B cell (primary cell): ENCODE results near the gene ZFX. TPM values are rescaled to one million over a fixed set of nuclear protein-coding genes. Genes with fewer than 3 reads are reported as not detected.
"Not testable (repeated sequence)": the region's sequence is repeated elsewhere in the genome, so short reads cannot be mapped to it uniquely, and the experiment has no call there.

ENCODE experiments used
- ATAC-seq: fragments of 200-7000 bp; cut with Tn5 transposase; one replicate; pipeline ENCODE4 v1.10.0; 2021; ENCODE audit warnings: low read depth, mild to moderate bottlenecking, moderate number of reproducible peaks, moderate library complexity
- CTCF ChIA-PET: fragments of 350-600 bp; sonication (Branson Sonifier 250); formaldehyde crosslinking; loops from one replicate; lab custom pipeline; 2021; ENCODE audit warnings: antibody characterized with exemption, inconsistent platforms; lab: Charles Lee
- POLR2A ChIA-PET: fragments of 350-600 bp; sonication (Branson Sonifier 250); formaldehyde crosslinking; loops from one replicate; lab custom pipeline; 2021; ENCODE audit warnings: antibody characterized with exemption; lab: Charles Lee
- DNase-seq: peaks from one replicate; pipeline ENCODE4 v3.0.0; 2013
- H2AFZ ChIP-seq: 2 replicates; pipeline ENCODE4 v1.6.1; 2012; ENCODE audit warnings: mild to moderate bottlenecking, low read depth, low read length; ENCODE audit not compliant: insufficient read depth, poor library complexity, severe bottlenecking
- H3K27ac ChIP-seq, 2 donors: 1 replicate in 1 of 2; 2 replicates in 1 of 2; pipeline ENCODE4 v1.5.1; 2012 to 2013; ENCODE audit warnings: low read length in 2 of 2, mild to moderate bottlenecking in 2 of 2, moderate library complexity in 1 of 2
- H3K27me3 ChIP-seq, 4 experiments: fragments of 200-600 bp in 1 of 4; sonication (generic) in 1 of 4; replicated peaks in 1 of 4; 1 replicate in 2 of 4; 2 replicates in 2 of 4; pipeline versions ENCODE4 v1.6.1 to v1.7.0; 2013 to 2016; ENCODE audit warnings: low read length in 3 of 4, mild to moderate bottlenecking in 2 of 4, mixed read lengths in 1 of 4, moderate library complexity in 1 of 4; ENCODE audit not compliant: insufficient read depth in 4 of 4, control insufficient read depth in 3 of 4; ENCODE audit errors: control extremely low read depth in 1 of 4
- H3K36me3 ChIP-seq, 2 experiments: replicated peaks in 1 of 2; 1 replicate in 1 of 2; 2 replicates in 1 of 2; pipeline versions ENCODE4 v1.6.1 to v1.7.1; 2013; ENCODE audit warnings: low read length in 1 of 2; ENCODE audit not compliant: insufficient read depth in 2 of 2, control insufficient read depth in 1 of 2; ENCODE audit errors: control extremely low read depth in 1 of 2, extremely low read depth in 1 of 2
- H3K4me1 ChIP-seq, 2 donors: fragments of 200-600 bp in 1 of 2; sonication (generic) in 1 of 2; 1 replicate in 1 of 2; 2 replicates in 1 of 2; pipeline versions ENCODE4 v1.5.1 to v1.6.1; 2013 to 2017; ENCODE audit warnings: low read length in 2 of 2; ENCODE audit not compliant: control insufficient read depth in 2 of 2, insufficient read depth in 2 of 2
- H3K4me2 ChIP-seq: replicated peaks from 2 replicates; pipeline ENCODE3; 2012; ENCODE audit warnings: mild to moderate bottlenecking, low read depth, low read length; ENCODE audit not compliant: poor library complexity, severe bottlenecking
- H3K4me3 ChIP-seq, 5 experiments: fragments of 200-600 bp in 1 of 5; sonication (generic) in 1 of 5; 1 replicate in 3 of 5; 2 replicates in 2 of 5; pipeline versions ENCODE4 v1.5.1 to v1.7.0; 2011 to 2016; ENCODE audit warnings: low read length in 4 of 5, mild to moderate bottlenecking in 4 of 5, low read depth in 2 of 5, control low read depth in 1 of 5, moderate library complexity in 1 of 5; ENCODE audit not compliant: insufficient read depth in 1 of 5; ENCODE audit errors: control extremely low read depth in 1 of 5, extremely low read depth in 1 of 5
- H3K79me2 ChIP-seq: fragments of 200-600 bp; sonication (generic); one replicate; pipeline ENCODE4 v1.6.0; 2016; ENCODE audit warnings: low read length; ENCODE audit not compliant: control insufficient read depth, insufficient read depth
- H3K9ac ChIP-seq: fragments of 200-600 bp; sonication (generic); 2 replicates; pipeline ENCODE4 v1.6.1; 2017; ENCODE audit warnings: mild to moderate bottlenecking, low read length, moderate library complexity
- H3K9me3 ChIP-seq, 3 donors: one replicate each; pipeline versions ENCODE4 v1.6.1 to v1.7.1; 2013; ENCODE audit warnings: low read length in 2 of 3; ENCODE audit not compliant: control insufficient read depth in 2 of 3, insufficient read depth in 1 of 3; ENCODE audit errors: control extremely low read depth in 1 of 3
- H4K20me1 ChIP-seq: 2 replicates; pipeline ENCODE4 v1.6.0; 2012; ENCODE audit warnings: mild to moderate bottlenecking, low read length; ENCODE audit not compliant: insufficient read depth, control insufficient read depth, poor library complexity, severe bottlenecking
- H3K27ac Mint-ChIP-seq: one replicate; pipeline ENCODE4 v1.8.0; 2021; ENCODE audit warnings: mixed read lengths
- H3K27me3 Mint-ChIP-seq: one replicate; pipeline ENCODE4 v1.8.0; 2021; ENCODE audit warnings: mixed read lengths
- H3K4me1 Mint-ChIP-seq: one replicate; pipeline ENCODE4 v1.8.0; 2021; ENCODE audit warnings: mixed read lengths
- H3K4me3 Mint-ChIP-seq: one replicate; pipeline ENCODE4 v1.8.0; 2021; ENCODE audit warnings: mixed read lengths
- H3K9me3 Mint-ChIP-seq: one replicate; pipeline ENCODE4 v1.8.0; 2022; ENCODE audit warnings: mixed read lengths; ENCODE audit not compliant: insufficient read depth
- EZH2 ChIP-seq: IDR thresholded peaks from 2 replicates; pipeline ENCODE4 v1.6.1; 2012; ENCODE audit warnings: borderline replicate concordance, low read depth, mild to moderate bottlenecking, moderate library complexity, low read length; ENCODE audit not compliant: insufficient read depth, poor library complexity, severe bottlenecking
- WGBS: methylation state at CpG from one replicate; pipeline ENCODE4 v1.1.5; 2013; ENCODE audit warnings: missing lambda C conversion rate; ENCODE audit not compliant: insufficient coverage; 5-methylcytosine and 5-hydroxymethylcytosine counted together
- intact Hi-C: fragments of 100-400 bp; cut with micrococcal nuclease; formaldehyde crosslinking; loops from one replicate; pipeline ENCODE4 v1.10.0; 2022
- polyA plus RNA-seq: library from polyadenylated mRNA; depleted of rRNA; stranded (reverse); fragments of >200 nt; gene quantifications from 2 replicates; pipeline ENCODE4 v1.2.3, GENCODE V29; 2012
- total RNA-seq, 2 donors: library from RNA; stranded (reverse); fragments of 120-200 nt in 1 of 2; gene quantifications; 1 replicate in 1 of 2; 2 replicates in 1 of 2; pipeline versions ENCODE4 v1.2.3 to v1.2.4, GENCODE V29; 2013 to 2022
- TF ChIP-seq, protein P1 (sequence below): fragments of 200-600 bp; IDR thresholded peaks from one replicate; pipeline ENCODE4 v1.8.0; 2022; ENCODE audit warnings: antibody characterized with exemption, mild to moderate bottlenecking

ZFX gene
- total and polyA plus RNA-seq, 2 donors (not counting 1 experiment from before 2014, with no cell fraction given): 31.3 to 81.8 TPM

DNA sequence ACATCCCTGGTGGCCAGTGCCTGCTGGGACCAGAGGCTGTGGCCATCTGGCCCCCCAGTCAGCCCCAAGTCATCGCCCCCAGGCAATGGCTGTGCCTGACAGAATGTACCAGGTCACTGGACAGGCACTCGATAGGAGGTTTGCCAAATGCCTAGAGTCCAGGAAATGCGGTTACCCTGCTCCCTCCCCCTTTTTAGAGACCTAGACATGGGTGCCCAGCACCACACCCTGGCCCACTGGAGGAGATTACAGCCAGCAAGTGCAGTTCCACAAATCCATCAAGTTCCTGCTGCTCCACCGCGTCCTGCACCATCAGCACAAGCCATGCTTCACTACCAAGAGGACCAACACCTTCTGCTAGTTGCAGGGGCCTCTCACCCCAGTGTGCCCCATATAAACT is 16.2 kb upstream of the ZFX start:
- ATAC-seq (no peak), DNase-seq (no peak)
- Mint-ChIP-seq H3K4me1 (no peaks in the 10 kb centered on the region), H3K9me3 (no peaks in the 10 kb centered on the region), H3K27ac (no peak overlapping the region), H3K4me3 (no peak overlapping the region), H3K27me3 (no peaks in the 10 kb centered on the region)
- intact Hi-C loops: no loop called here
- H2AFZ ChIP-seq: no peak overlapping the region
- H3K36me3 ChIP-seq: no peaks in the 10 kb centered on the region
- H3K27ac ChIP-seq: no peak overlapping the region
- WGBS: 92% methylated on average over 2 of the region's 5 CpGs
- no peaks in the 10 kb centered on the region for H3K4me1 ChIP-seq
- H3K4me3 ChIP-seq: no peak overlapping the region
- no peak overlapping the region for H3K4me2 ChIP-seq
- TF ChIP-seq, protein P1, sequence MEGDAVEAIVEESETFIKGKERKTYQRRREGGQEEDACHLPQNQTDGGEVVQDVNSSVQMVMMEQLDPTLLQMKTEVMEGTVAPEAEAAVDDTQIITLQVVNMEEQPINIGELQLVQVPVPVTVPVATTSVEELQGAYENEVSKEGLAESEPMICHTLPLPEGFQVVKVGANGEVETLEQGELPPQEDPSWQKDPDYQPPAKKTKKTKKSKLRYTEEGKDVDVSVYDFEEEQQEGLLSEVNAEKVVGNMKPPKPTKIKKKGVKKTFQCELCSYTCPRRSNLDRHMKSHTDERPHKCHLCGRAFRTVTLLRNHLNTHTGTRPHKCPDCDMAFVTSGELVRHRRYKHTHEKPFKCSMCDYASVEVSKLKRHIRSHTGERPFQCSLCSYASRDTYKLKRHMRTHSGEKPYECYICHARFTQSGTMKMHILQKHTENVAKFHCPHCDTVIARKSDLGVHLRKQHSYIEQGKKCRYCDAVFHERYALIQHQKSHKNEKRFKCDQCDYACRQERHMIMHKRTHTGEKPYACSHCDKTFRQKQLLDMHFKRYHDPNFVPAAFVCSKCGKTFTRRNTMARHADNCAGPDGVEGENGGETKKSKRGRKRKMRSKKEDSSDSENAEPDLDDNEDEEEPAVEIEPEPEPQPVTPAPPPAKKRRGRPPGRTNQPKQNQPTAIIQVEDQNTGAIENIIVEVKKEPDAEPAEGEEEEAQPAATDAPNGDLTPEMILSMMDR: no peak
- no peak for TF ChIP-seq EZH2
- ChIA-PET POLR2A (no interaction called here), CTCF (no interaction called here)
- no peak overlapping the region for H3K9ac ChIP-seq
- H3K9me3 ChIP-seq: no peaks in the 10 kb centered on the region
- no peaks in the 10 kb centered on the region for H3K79me2 ChIP-seq
- no peaks in the 10 kb centered on the region for H4K20me1 ChIP-seq
- no peaks in the 10 kb centered on the region for H3K27me3 ChIP-seq

DNA sequence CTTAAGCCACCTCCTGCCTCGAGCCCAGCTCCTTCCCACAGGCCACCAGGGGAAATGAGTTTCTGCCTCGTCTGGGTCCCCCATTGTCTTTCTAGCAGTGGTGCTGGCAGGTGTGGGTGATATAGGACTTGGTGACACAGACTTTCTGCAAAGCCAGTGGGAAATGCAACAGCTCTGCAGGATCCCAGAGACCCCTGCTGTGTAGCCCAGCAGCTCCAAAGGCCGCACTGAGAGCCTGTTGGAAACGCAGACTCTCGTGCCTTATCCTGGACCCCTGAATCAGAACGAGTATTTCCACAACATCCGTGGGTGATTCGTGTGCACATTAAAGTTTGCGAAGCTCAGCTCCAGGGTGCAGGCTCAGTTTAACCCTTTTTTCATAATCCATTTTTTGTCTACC is 13.8 kb upstream of the ZFX start:
- CTCF ChIA-PET, H3K9me3 Mint-ChIP-seq, H3K79me2 ChIP-seq, H3K27me3 Mint-ChIP-seq, intact Hi-C loops, H3K36me3 ChIP-seq, ATAC-seq, H3K4me3 ChIP-seq, H3K27me3 ChIP-seq, H4K20me1 ChIP-seq, H2AFZ ChIP-seq, DNase-seq, H3K27ac ChIP-seq, H3K4me2 ChIP-seq, H3K9me3 ChIP-seq, H3K9ac ChIP-seq, H3K4me3 Mint-ChIP-seq, H3K4me1 Mint-ChIP-seq, H3K4me1 ChIP-seq, H3K27ac Mint-ChIP-seq, POLR2A ChIA-PET: not testable (repeated sequence)
- WGBS: 100% methylated on average over 3 of the region's 9 CpGs
